Activated CD8-positive, alpha-beta memory T cell treated with anti-CD3 and anti-CD28 coated beads for 24 hours (primary cell): ENCODE results near the gene ZNF768.
"Not testable (repeated sequence)": the region's sequence is repeated elsewhere in the genome, so short reads cannot be mapped to it uniquely, and the experiment has no call there.

Source experiments
- DNase-seq: peaks from one replicate; pipeline ENCODE4 v3.0.0-alpha.2; 2020

Gene ZNF768

DNA sequence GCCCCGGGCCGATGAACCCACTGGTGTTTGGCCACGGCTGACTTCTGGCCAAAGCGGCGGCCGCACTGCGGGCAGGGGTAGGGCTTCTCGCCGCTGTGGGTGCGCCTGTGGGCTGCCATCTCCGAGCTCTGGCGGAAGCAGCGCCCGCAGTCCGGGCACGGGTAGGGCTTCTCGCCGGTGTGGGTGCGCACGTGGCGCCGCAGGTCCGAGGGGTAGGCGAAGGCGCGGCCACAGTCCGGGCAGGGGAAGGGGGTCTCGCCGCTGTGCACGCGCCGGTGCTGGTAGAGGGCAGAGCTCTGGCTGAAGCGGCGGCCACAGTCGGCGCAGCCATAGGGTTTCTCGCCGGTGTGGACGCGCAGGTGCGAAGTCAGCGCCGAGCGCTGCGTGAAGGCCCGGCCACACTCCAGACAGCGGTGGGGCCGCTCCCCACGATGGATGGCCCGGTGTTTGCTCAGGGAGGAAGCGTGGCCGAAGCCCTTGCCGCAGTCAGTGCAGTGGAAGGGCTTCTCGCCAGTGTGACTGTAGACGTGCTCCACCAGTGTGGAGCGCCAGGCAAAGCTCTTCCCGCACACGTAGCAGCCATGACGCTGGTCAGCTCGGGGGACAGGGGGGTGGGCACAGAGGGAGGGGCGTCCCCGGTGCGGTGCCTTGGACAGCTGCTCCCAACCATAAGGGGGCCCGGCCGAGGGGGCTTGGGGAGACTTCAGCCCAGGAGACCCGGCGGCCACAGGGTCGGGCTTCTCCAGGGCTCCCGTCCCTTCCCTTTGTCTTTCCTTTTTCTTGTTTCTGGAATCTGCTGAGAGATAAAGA, 29.2 kb upstream of the ZNF768 start:
- DNase-seq, result no peak

DNA sequence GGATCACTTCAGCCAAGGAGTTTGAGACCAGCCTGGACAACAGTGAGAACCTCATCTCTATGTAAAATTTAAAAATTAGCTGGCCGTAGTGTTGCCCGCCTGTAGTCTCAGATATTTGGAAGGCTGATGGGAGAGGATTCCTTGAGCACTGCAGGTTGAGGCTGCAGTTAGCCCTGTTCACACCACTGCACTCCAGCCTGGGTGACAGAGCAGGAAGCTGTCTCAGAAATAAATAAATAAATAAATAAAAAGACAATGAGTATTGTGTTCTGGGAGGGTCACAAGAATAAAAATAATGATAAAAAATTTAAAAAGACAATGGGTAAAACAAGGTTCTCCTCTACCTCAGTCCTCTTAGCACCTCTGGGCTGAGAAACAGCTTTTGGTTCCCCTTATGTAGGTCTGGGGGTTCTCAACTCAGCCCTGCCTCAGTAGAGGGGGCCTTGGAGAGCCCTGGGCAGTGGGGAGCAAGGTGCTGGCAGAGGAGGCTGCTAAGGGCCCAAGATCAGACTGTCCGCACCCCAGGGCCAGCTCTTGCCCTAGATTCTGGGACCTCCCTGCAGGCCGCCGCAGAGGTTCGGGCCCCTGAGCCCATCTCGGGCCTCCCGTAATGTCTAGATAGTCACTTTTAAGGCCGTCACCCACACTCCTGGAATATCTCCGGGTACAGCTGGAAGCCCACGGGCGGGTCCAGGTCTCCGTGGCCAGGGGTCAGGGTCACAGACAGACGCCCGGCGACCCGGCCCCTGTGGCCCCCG, 28.4 kb upstream of the ZNF768 start:
- DNase-seq, result no peak

DNA sequence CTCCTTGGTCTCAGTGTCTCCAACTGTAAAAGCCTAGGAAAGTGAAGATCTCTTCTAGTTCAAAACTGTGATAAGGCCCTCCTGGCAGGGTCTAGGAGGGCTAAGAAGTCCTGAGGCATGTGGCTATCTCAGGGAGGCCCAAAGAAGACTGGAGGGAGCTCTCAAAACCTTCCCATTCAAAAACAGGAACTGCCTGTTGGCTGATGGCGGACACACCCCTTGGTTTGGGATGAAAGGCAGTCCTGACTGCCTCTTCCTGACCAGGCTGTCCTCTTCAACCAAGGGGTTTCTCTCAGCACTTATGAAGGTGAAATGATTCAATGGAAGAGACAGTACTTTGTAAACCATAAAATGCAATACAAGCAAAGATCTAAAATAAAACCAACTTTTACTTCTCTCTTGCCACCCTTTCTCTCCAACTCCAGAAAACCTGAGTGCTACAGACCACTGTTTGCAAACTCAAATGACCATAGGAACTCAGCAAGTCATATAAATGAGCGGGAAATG, 27.1 kb upstream of the ZNF768 start:
- DNase-seq, result no peak

DNA sequence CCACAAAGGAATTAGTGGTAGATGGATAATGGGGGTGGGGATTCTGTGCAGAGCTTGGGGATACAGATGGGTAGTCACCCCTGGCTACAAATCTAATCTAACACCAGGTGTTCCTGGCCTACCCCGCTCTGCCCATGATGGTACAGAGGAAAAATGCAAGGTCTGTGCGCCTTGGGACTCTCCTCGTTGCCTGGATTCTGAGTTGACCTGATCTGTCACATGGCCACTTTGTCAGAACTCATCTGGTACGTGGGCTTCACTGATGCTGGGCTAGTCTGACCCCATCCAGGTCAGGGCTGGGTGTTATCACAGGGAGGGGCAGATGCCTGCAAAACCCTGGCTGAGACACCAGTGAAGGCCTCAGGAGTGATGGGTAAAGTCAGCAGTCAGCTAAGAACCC, 26.6 kb upstream of the ZNF768 start:
- no peak for DNase-seq

DNA sequence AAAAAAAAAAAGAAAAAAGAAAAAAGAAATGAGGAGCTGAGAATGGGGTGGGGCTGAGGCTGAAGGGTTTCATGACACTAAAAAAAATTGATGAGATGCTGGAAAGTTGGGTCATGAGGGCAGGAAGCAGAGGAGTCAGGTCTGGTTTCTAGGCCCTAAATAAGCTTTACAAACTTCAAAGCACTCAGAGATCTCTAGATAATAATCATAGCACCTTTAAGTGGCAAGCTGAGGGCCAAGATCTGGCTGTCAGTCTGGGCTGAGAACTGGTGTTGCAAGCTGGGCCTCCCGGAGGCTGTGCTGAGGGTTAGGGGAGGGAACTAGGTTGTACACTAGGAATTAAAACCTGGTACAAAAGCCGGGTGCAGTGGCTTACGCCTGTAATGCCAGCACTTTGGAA, 25.4 kb upstream of the ZNF768 start:
- DNase-seq, result peak; percentile 80

DNA sequence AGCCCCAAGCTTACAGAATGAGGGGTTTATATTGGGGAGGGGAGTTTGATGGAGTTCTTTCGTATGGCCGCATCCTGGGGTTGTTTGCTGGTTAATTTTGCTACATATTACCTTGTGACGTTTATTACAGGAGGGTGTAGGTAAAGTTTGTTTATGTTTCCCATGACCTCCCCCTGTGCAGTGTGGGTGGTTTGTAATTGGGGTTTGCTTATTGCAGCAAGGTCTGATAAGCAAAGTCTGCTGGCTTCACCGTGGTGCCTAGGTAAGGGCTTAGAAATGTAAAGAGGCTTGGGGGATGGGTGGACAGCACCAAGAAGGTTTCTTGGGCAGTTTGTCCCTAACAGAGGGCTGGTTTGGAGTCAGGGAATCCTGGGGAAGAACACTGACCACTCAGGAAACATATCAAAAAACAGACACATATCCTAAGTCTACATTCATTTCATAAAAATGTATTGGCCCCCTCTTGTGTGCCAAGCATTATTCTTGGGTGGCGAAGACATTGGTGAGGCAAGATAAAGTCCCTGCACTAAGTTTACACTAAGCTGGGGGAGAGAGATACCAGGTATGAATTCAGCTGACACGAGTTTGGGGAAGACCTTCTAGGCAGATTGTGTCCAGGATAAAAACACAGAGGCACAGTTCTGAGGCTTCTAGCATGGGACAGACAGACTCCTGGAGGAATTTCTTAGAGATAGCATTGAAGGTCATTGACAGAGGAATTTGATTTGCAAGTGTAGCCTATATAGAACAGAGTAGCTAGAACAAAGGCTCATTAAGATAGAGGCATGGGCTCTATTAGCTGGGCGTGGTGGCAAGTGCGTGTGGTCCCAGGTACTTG, 22.3 kb upstream of the ZNF768 start:
- no peak for DNase-seq

DNA sequence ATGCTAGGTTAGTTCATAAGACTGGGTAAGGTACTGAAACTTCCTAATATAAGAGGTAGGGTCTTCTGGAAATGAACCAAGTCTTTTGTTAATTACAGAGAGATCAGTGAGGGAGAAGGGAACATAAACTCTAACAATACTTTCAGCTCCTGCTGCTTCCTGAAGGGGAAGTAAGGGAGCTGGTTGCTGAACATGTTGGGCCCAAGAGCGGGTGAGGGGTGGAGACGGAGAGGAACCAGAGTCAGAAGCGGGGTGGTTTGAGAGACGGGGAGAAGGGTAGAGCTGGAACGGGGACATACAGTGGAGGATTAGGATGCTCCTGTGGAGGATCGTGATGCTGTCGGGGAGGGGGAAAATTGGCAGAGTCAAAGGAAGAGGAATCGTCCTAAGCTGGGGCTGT, 19.7 kb upstream of the ZNF768 start:
- no peak for DNase-seq

DNA sequence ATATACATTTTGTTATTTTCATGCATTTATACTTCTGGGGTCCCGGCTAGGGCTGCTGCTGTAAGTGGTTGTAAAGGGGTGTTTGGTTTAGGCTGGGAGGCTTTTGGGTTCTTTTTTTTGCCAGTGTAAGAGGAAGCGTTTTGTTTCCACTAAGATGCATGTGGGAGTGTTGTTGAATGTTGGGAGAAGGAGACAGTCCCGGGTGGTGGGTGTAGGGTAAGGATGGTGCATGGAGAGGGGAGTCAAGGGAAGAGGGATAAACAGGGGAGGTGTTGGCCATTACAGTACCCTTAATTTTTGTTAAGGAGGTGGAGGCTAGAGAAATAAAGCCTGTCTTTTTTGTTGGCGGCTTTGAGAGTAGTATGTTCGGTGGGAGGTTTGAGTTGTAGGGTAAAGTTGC, 16.7 kb upstream of the ZNF768 start:
- DNase-seq, result no peak

DNA sequence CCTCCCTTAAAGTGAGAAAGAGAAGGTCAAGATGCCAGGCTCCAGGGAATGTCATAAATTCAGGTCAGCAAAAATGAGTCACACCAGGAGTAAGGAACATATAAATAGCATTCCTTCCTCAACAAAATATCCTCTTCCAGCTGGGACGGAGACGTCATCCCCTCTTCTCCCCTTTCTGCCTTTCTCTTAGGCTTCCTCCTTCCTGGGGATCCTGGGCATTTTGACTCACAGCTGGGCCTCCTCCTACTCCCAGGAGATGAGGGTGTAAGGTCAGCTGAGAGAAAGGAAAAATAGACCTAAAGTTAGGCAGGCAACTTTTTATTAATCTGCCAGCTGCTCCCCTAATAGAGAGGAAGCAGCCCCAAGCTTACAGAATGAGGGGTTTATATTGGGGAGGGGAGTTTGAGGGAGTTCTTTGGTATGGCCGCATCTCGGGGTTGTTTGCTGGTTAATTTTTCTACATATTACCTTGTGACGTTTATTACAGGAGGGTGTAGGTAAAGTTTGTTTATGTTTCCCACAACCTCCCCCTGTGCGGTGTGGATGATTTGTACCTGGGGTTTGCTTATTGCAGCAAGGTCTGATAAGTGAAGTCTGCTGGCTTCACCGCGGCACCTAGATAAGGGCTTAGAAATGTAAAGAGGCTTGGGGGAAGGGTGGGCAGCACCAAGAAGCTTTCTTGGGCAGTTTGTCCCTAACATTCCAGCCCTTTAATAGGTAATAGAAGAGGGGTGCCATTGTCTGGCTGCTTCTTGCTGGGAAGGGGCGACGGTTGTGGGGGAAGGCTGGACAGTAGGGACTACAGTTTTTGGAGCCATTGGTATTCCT, 15.3 kb upstream of the ZNF768 start:
- DNase-seq, result no peak

DNA sequence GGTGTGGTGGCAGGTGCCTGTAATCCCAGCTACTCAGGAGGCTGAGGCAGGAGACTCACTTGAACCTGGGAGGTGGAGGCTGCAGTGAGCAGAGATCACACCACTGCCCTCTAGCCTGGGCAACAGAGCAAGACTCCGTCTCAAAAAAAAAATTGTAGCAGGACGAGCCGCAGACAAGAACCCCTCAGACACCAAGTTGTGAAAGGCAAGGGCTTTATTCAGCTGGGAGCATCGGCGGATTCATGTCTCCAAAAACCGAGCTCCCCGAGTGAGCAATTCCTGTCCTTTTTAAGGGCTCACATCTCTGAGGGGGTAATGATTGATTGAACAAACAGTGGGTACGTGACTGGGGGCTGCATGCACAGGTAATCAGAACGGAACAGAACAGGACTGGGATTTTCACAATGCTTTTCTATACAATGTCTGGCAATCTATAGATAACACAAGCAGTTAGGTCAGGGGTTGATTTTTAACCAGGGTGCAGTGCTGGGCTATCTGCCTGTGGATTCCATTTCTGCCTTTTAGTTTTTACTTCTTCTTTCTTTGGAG, 14.6 kb upstream of the ZNF768 start:
- DNase-seq, result not testable (repeated sequence)

DNA sequence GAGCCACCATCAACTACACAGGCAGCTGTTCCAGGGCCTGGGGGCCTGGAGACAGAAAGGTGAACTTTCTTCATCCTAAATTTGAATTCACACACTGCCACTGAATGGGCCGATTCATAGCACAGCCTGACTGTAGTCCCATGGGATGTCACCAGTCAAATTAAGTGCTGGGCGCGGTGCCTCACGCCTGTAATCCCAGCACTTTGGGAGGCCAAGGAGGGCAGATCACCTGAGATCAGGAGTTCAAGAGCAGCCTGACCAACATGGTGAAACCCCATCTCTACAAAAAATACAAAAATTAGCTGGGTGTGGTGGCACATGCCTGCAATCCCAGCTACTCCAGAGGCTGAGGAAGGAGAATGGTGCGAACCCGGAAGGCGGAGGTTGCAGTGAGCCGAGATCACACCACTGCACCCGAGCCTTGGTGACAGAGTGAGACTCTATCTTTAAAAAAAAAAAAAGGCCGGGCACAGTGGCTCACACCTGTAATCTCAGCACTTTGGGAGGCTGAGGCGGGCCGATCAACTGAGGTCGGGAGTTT, 13.7 kb upstream of the ZNF768 start:
- not testable (repeated sequence) for DNase-seq

DNA sequence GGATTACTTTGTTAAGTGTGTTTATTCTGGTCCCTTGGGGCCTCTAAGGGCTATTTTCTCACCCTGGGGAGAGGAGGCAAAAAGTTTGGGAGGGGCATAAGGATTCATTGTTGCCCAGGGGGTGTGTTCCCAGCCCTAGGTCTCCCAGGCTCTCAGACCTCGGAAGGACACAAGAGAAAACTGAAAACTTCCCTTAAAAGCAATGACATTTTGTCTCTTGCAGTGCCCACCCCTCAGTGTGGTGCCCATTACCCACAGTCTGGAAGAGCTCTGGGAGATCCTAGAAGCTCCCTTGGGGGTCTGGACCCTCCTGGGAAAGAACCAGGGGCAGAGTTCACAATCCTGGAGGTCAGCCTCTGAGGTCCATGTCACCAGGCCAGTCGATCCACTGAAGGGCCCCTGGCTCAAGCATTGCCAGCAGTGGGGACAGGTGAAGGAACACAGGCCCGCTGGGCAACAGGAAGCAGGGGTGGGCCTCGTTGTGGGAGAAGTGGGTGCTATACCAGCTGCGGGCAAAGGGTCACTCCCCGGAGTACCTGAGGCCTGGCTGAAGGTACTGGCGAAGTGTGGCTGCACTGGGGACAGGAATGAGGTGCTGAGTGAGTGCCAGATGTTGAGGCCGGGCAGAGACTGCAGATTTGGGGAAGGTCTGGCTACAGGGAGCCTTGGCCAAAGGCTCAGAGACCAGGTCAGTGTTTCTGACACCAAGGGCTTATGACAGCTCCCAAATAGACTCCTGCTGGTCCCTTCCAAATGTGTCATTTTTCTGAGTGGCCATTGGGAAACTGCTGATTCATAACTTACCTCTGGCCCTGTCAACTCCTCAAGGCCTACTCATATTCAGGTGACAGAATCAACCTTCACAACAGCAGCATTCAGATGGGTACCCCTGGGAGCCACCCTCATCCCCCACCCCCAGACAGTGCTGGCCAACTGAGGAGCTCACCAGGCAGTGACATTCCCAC, 12.9 kb upstream of the ZNF768 start:
- DNase-seq, result no peak

DNA sequence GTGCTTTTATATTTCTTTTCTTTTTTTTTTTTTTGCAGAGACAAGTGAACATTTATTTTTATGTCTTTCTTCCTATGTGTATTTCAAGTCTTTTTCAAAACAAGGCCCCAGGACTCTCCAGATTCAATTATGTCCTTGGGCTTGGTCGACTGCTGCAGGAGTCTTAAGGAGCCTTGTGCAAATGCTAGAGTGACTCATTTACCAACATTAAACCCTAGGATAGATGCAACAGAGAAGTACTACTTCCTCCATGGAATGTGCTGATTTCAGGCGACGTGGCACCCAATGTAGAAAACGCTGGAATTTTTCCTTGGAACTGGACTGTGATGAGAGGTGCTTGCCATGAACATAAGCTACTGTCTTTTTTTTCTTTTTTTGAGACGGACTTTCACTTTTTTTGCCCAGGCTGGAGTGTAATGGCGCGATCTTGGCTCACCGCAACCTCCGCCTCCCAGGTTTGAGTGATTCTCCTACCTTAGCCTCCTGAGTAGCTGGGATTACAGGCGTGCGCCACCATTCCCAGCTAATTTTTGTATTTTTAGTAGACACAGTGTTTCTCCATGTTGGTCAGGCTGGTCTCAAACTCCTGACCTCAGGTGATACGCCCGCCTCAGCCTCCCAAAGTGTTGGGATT, 10.1 kb upstream of the ZNF768 start:
- DNase-seq, result not testable (repeated sequence)

DNA sequence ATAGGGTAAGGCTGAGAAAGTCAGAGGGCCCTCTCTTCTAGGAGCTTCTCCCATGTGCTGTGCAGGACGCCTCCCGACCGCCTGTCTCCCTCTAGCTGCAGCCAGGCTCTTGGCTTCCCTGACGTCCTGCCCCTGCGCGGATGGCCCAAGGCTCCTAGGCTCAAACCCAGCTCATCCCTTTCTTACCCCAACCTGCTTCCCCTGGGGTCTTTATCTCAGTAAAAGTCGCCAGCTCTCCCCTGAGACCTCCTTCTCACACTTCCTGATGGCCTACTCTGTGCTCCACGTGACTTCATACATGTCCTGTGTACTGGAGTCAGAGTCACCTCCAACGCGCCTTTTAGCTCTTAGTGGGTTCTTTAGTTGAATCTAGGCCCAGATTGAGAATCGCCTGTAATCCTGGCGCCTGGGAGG, 9.4 kb upstream of the ZNF768 start:
- DNase-seq, result peak; percentile 87

DNA sequence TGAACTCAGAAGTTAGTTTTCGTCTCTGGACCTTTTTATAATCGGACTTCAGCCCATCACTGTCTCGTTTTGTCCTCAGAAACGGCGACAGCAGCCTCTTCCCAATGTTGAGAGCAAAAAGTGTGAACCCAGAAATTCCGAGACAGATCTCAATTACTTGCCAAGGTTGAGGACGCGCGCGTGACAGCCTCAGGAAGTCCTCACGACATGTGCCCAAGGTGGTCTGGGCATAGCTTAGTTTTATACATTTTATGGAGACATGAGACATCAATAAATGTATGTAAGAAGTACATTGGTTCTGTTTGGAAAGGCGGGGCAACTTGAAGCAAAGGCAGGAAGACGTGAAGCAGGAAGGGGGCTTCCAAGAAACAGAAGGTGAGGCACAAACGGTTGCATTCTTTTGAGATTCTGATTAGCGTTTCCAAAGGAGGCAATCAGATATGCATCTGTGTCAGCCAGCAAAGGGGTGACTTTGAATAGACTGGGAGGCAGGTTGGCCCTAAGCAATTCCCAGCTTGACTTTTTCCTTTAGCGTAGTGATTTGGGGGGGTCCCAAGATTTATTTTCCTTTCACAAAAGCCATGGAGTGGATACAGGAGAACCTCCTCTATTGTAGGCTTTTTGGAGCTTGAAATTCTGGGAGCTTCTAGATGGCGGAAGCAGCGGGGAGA, 8.9 kb upstream of the ZNF768 start:
- DNase-seq, result no peak

DNA sequence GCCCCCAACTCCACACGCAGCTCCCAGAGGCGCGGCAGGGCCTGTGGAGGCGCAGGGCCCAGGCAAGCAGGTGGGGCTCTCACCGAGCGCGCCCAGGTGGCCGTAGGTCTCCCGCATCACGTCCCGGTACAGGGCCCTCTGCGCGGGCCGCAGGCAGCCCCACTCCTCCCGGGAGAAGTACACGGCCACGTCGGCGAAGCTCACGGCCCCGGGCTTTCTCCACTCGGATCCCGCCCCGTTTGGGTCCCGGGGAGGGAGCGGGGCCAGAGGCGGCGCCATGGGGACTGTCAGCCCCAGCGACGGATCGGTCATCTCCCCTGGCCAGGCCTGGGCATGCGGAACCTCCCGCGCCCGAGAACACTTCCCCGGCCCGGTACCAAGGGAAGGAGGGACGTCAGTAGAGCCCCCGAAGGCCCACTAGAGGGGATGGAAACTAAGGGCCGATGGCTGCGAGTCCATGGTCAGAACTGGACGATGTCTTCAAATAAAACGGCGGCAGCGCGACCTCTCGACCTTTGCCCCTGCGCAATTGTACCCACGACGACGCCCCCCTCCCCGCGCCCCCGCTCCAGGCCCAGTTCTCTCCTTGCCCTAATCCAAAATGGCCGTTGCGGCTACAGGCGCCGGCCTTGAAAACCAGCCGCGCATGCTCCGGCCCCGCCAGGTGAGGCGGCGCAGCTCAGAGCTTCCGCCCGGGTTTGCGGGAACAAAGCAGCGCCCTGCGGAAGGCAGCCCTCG, 8.2 kb upstream of the ZNF768 start, which contains the start of gene ZNF747:
Gene ZNF747, minus strand, starts transcription at position 491 of the 738 bp plus-strand sequence. Its CDS starts 179 bp downstream, at position 312.
- DNase-seq, result peak; percentile 96

DNA sequence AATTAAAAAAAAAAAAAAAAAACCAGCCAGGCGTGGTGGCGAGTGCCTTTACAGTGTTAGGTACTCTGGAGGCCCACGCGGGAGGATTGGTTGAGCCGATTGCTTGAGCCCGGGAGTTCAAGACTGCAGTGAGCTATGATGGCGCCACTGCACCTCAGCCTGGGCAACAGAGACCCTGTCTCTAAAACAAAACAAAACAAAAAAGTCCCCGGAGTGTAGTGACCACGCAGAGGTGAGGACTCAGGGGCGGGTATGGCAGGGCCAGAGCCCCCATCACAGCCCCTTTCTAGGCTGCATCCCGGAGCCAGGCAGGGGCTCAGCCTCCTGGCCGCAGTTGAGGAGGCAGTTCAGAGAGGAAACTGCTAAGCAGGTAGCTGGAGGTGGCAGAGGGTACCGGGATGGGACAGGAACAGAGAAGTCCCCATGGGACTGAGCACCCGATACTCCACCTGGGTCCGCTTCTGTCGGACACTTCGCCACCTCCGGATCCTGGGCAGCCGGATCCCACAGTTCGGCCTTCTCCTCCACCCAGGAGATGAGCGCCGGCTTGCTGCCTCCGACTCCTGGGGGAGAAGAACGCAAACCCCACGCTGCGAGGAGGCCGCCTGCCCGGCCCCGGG, 7.5 kb upstream of the ZNF768 start:
- DNase-seq, result no peak

DNA sequence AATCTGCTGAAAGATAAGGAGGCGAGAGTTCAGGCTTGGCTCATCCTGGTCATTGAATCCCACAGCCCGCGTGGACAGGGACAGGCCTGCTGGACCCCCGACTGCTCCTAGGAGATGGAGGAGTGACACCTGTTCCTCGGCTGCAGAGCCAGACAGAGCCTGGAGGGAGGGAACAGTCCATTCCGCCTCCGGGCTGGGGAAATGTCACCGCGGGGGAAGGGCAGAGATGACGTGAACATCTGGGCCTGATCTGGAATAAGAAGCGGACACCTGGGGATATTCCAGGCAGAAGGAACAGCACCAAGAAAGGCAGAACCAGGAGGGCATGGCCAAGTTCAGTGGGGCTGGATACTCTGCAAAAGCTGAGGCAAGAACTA, 6.8 kb upstream of the ZNF768 start:
- no peak for DNase-seq
